HG03066 (cell line): ENCODE data around the gene TMC6.
"Not testable (repeated sequence)": the region's sequence is repeated elsewhere in the genome, so short reads cannot be mapped to it uniquely, and the experiment has no call there.

Source experiments
- ATAC-seq: cut with Tn5 transposase; IDR thresholded peaks from one replicate; pipeline ENCODE4 v1.9.1; 2021; ENCODE audit warnings: low read depth; ENCODE audit not compliant: unreplicated experiment

TMC6 gene

GRCh38 chr17:78125138-78125913 lies 3.2 kb downstream of the TMC6 start:
- no peak for ATAC-seq

GRCh38 chr17:78124836-78125137 lies 3.8 kb downstream of the TMC6 start:
- no peak for ATAC-seq

DNA sequence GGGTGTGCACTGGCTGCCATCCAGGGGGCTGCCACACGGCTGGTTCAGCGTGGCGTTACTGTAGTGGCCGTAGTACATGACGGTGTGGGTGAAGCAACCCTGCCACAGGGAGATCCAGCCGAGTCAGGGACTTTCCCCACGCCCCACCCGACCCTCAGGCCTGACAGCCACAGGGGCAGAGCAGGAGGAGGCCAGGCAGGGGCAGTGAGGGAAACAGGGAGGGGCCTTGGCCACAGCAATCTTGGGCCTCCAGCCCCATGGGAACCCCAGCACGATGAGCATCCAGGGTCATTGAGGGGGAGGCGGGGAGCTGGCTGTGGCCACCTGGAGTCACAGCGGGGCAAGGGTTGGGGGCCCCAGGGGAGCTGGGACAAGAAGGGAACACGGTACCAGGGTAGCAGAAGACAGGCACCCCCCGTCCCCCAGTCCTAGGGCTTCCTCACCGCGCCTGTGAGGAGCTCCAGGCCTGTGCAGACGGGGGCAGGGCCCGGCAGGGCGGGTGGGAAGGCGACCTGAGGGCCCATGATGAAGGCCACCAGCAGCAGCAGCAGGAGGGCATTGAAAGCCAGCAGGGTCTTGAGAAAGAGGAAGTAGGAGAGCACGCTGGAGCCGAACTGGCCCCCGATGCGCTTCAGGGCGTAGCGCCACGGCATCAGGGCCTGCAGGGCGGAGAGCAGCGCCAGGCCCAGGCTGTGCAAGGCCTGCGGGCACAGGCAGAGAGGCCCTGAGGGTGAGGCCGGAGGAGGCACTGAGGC lies 4.3 kb downstream of the TMC6 start:
- ATAC-seq = no peak

- ATAC-seq = no peak
Observed at GRCh38 chr17:78123258-78123929, 5.2 kb downstream of the TMC6 start.

GRCh38 chr17:78122931-78123249 lies 5.7 kb downstream of the TMC6 start:
- ATAC-seq = no peak

DNA sequence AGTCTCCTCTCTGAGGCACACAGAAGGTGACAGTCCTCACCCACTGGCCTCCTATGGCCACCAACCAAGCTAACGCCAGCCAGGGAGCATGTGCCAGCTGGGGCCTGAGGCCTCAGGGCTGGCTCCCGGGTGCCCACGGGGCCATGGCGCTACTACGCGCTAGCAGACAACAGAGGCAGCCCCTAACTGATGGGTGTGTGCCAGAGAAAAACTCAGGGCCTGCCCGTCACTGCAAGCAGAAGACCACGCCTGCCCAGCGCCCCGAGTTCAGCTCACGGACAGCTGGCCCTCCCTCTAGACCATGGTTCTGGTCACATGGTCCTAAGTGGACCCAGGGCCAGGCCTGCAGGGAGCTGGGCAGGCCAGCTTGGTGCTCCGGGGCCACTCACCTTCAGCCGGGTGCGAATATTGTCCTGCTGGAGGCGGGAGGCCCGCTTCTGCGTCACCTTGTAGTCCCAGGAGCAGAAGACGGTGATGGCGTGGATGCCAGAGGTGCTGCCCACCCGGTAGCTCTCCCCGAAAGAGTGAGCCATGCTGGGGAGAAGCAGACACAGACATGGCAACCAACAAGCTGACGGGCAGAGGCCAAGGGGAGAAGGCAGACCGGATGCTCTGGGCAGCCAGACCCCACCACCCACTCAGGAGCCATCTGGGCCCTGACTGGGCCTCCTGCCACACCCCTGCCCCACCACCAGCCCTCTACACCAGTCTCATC lies 6.2 kb downstream of the TMC6 start:
- ATAC-seq = no peak

DNA sequence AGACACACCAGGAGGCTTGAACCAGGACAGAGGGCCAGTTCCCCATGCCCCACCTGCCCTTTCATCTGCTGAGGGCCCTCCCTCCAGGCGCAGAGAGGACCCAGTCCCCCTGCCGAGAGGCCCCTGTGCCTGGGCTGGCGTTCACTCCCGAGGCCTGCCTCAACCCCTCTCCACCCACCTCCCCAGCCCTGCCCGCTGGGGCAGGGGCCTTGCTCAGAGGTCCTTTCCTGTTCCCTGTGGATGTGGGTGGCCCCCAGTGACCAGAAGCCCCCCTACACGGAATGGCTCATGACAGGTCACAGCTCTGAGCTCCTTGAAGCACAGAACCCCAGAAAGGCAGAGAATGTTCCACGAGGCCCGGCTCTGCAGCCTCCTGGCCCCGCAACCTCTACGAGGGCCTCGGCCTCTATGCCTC lies 6.7 kb downstream of the TMC6 start:
- no peak for ATAC-seq

GRCh38 chr17:78120971-78121800 lies 7.4 kb downstream of the TMC6 start:
- ATAC-seq = no peak

DNA sequence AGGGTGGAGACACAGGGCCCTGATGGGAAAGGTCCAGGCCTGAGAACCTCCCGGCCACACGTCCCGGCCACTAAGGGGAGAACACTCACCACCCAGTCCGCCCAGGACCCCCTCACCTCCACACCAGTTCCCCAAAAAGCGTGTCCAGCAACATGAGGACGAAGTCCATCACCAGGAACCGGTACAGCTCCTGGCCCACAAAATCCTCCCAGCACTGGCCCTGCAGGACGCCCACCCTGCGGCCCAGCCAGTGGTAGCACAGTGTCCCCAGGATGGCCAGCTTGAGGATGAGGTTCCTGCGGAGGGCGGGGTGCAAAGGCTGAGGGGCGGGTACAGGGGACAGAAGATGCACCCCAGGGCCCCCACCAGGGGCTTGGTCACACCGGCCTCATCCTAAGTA lies 8.0 kb downstream of the TMC6 start:
- no peak for ATAC-seq

DNA sequence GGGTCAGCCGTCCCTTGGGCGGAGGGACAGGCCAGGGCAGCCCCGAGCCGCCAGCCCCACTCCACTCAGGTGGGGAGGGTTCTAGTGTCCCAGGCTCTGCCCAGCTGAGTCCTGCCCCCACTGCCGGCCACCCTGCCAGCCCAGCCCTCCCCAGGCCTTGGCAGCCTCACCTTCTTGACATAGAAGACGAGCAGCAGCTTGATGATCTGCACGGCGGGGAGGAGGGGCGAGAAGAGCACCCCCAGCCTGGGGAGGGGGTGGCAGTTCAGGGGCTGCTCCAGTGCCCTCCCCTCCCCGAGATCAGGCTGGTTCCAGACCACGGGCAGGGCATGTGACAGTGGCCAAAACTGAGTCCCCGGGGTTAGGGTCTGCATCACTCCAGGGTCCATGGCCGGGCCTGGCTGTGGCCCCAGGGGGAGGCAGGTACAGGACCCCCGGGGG lies 9.7 kb downstream of the TMC6 start:
- no peak for ATAC-seq

GRCh38 chr17:78117027-78117981 lies 11.3 kb downstream of the TMC6 start:
- no peak for ATAC-seq

DNA sequence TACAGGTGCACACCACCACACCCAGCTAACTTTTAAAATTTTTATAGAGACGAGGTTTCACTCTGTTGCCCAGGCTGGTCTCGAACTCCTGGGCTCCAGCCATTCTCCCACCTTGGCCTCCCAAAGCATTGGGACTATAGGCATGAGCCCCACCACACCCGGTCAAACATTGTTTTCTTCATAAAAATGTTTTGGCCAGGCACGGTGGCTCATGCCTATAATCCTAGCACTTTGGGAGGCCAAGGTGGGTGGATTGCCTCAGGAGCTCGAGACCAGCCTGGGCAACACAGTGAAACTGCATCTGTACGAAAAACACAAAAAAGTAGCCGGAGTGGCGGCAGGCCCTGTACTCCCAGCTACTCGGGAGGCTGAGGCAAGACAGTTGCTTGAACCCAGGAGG lies 12.1 kb downstream of the TMC6 start:
- ATAC-seq = no peak

DNA sequence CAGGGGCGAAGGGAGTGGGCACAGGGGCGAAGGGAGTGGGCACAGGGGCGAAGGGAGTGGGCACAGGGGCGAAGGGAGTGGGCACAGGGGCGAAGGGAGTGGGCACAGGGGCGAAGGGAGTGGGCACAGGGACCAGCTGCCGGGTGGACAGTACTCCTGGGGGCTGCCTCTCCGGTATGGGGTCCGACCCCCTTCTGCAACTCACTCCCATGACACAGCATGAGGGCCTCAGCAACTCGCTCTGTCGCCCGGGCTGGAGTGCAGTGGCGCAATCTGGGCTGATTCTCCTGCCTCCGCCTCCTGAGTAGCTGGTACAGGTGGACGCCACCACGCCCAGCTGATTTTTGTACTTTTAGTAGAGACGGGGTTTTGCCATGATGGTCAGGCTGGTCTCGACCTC lies 12.8 kb downstream of the TMC6 start:
- ATAC-seq = not testable (repeated sequence)

- ATAC-seq = no peak
Observed at GRCh38 chr17:78114831-78115723, 13.5 kb downstream of the TMC6 start.

DNA sequence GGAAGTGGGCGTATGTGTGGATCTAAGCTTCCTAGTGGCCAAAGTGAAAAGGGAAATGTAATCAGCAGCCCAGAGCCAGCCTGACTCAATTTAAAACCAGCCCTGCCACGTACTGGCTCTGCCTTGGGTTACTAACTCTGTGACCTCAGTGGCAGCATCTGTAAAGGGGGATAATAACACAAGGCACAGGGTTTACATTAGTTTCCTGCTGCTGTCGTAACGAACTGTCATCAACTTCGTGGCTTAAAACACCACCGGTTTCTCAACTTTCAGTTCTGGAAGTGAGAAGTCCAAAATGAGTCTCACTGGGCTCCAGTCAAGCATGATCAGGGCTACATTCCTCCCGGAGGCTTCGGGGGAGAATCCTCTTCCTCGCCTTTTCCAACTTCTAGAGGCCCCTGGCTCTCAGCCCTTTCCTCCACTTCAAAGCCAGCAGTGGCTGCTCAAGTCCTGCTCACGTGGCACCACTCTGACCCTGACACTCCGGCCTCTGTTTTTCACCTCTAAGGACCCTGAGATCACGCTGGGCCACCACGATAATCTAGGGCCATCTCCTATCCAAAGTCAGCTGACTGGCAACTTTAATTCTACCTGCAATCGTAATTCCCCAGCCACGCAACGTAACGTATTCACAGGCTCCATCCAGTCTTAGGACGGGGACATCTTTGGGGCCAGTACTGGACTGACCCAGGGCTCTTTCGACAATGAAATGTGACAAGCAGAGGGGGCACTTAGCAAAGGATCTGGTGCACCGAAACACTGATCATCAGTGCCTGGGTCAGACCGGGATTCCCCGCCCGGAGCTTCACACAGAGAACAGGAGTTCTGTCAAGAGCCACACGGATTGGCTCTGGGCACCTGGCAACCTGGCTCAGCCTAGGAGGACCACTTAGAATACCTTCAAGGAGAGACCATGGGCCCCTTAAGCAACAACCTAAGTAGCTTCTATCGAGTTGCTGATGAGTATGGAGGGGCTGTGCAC lies 14.5 kb downstream of the TMC6 start:
- ATAC-seq = no peak

DNA sequence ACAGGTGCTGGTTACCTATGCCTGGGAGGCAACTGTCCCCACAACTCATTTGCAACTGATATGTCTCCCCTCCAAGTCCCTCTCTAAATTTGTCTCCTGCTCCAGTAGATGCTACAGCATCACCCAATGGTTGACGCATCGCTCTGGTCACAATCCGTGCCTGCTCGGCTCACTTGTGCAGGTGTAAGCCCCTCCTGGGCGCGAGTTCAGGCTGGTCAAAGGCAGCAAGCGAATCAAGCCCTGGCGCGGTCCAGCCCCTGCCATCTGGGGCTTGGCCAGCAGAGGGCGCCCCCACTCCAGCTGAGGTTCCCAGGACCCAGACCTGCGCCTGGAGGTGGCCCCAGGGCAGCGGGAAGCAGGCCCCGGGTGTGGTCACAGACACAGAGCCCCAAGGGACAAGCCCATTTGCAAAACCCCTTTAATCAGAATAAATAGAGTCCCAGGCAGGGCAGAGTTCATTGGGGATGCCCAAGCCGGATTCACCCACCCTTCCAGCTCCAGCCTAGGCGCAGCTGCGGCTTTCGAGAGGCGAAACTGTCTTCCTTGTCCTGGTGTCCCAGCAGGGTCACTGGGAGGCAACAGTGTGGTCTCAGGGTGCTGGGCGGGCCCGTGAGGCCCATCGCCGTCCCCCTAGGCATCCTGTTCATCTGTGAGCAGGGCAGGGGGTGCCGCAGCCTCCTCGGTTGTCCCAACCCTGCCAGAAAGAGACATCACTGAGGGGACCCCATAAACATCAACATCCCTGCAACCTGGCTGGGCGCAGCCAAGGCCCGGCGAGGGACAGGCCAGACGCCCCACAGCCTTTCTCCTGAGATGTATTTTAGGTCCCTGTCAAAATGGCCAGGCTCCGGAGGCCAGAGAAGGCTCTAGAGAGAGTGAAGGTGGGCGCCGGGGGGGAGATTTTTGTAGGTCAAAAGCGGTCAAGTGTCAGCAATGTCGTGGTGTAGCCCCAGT lies 15.8 kb downstream of the TMC6 start:
- no peak for ATAC-seq
